ENCODE results near the gene AMDHD1.

Gene AMDHD1

DNA sequence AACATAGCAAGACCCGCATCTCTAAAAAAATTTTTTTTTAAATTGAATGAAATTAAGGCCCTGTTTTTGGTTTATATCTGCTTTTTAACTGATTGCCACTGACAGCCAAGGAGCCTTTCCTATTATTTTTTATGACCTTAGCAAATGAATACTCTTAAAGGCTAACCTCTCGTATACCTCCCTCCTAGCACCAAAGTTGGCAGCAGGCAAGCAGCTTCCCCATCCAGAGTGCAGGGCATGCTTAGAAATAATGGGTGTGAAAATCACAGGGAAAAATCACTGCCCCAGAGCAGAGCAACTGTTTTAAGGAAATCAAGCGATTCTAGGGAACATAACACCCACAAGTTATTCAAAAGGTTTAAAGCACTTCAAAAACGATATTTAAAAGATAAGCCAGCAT is 32.4 kb downstream of the AMDHD1 start:
- no peak overlapping the region for H3K4me3 ChIP-seq (ENCODE audit: low read depth, low read length)
- TF ChIP-seq, protein P1, sequence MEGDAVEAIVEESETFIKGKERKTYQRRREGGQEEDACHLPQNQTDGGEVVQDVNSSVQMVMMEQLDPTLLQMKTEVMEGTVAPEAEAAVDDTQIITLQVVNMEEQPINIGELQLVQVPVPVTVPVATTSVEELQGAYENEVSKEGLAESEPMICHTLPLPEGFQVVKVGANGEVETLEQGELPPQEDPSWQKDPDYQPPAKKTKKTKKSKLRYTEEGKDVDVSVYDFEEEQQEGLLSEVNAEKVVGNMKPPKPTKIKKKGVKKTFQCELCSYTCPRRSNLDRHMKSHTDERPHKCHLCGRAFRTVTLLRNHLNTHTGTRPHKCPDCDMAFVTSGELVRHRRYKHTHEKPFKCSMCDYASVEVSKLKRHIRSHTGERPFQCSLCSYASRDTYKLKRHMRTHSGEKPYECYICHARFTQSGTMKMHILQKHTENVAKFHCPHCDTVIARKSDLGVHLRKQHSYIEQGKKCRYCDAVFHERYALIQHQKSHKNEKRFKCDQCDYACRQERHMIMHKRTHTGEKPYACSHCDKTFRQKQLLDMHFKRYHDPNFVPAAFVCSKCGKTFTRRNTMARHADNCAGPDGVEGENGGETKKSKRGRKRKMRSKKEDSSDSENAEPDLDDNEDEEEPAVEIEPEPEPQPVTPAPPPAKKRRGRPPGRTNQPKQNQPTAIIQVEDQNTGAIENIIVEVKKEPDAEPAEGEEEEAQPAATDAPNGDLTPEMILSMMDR (IDR thresholded peaks at IDR 0.05; ENCODE audit: low read depth, low read length) = no peak

DNA sequence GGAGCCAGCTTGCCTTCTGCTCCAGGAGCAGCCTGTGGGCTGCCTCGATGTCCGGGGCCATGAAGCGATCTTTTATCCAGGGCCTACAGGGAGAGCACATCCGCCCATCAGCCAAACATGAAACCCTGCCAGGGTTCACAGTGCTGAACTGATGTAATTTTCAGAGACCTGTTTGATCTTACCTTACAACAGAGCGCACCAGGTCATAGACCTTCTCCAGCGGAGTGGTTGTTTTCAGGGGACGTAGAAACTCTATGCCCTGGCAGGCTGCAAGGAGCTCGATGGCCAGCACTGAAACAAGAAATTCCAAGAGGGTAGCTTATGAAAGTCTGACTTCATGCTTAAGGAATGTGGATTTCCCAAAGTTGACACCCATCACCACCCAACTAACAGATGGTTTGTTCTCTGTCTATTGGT is 33.3 kb downstream of the AMDHD1 start:
- TF ChIP-seq, protein P1 (IDR thresholded peaks at IDR 0.05; ENCODE audit: low read depth, low read length) = no peak
- no peak overlapping the region for H3K4me3 ChIP-seq (ENCODE audit: low read depth, low read length)

DNA sequence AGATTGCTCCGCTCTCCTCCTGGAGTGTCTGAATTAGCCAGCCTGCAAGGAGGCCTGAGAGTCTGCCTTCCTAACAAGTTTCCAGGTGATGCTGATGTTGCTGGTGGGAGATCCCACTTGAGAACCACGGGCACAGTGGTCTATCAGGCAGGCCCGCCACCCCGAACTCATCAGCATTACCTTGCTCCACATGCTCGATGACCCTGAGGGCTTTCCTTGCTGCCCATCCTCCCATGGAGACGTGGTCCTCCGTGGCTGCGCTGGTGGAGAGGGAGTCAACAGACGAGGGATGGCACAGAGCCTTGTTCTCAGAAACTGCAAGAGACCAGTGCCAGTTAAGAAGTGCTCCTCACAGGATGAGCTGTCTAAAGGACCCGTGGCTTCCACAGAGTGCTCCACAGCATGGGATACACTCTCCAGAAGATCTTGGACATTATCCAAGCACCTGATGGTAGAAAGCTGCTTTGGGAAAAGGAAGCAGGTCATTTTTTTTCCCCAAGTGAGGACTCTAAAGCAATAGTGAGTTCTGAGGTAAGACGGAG is 34.7 kb downstream of the AMDHD1 start:
- TF ChIP-seq, protein P1 (IDR thresholded peaks at IDR 0.05; ENCODE audit: low read depth, low read length) = no peak
- H3K4me3 ChIP-seq (ENCODE audit: low read depth, low read length) = no peak overlapping the region

DNA sequence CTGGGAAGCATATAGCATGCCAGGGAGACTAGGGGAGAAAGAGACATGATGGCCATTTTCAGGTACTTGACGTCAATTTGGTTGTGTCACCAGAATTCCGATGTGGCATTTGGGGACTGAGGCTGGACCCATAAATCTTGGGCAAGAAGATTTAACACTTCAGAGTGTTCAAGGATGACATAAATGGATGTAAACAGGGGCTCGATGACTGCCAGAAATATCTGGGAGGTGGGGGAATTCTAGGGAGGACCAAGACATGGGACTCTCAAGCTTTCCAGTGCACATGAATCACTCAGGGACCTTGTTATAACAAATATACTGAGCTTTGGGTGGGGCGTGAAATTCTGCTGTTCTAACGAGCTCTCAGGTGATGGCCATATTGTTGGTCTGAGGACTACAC is 35.2 kb downstream of the AMDHD1 start:
- TF ChIP-seq, protein P1 (IDR thresholded peaks at IDR 0.05; ENCODE audit: low read depth, low read length) = no peak
- H3K4me3 ChIP-seq (ENCODE audit: low read depth, low read length) = no peak overlapping the region

DNA sequence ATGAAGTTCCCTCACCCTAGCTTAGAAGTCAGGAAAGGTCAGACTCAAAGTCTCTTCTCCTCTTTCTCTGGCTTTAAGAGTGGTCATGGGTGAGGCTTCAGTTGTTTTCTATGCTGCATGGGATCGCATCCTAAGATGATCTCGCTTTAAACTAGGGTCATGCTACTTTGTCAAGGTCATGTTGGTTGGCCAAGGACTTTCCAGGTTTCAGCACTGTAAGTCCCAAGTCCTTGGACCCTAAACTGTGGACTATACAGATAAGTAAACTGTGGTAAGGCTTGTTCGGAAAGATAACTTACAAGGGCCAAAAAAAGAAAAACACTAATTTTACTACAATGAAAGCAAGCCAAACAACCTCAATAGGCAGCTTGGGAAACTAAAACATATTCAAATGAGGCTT is 35.6 kb downstream of the AMDHD1 start:
- H3K4me3 ChIP-seq (ENCODE audit: low read depth, low read length) = no peak overlapping the region
- TF ChIP-seq, protein P1 (IDR thresholded peaks at IDR 0.05; ENCODE audit: low read depth, low read length) = no peak

DNA sequence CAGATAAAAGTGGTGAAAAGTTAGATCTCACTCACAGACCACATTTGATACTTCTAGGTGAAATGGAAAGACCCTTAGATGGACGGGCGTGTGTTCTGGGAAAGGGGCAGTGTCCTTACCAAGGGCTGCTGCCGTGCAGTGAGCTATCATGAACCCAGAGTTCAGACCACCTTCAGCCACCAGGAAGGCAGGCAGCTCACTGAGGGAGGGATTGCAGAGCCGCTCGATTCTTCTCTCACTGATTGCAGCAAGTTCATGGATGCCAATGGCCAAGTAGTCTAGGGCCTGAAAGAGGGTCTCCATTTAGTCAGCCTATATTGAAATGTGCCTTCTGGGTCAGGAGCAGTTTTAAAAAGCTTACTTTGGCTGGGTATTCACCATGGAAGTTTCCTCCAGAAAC is 37.3 kb downstream of the AMDHD1 start:
- TF ChIP-seq, protein P1 (IDR thresholded peaks at IDR 0.05; ENCODE audit: low read depth, low read length) = no peak
- no peak overlapping the region for H3K4me3 ChIP-seq (ENCODE audit: low read depth, low read length)

DNA sequence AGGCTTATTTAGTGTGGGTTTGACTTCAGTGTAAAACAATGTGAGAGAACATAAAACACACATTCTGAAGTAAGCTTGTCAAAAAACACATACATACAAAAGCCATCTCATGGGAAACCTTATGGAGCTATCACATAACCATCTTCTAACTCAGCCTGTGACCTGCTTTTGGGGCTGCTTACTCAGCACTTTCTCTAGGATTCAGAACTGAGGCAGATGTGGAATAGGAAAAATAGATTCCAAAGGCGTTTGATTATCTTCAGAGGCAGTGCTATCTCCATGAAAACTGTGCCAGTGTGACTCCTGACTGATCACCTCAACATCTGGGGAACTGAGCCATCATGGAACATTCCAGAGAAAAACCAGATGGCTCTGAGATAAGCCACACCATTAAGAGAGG is 39.5 kb downstream of the AMDHD1 start:
- H3K4me3 ChIP-seq (ENCODE audit: low read depth, low read length) = no peak overlapping the region
- TF ChIP-seq, protein P1 (IDR thresholded peaks at IDR 0.05; ENCODE audit: low read depth, low read length) = no peak
